Medulla oblongata (tissue), 1 donor: Measurements from ENCODE around the gene CHST3.
"Not testable (repeated sequence)": the region's sequence is repeated elsewhere in the genome, so short reads cannot be mapped to it uniquely, and the experiment has no call there.

Experiments used
- DNase-seq: peaks from one replicate; pipeline ENCODE4 v3.0.0-alpha.2; 2015; ENCODE audit errors: extremely low spot score

The CHST3 gene

GRCh38 chr10:71973777-71974488 is 9.7 kb downstream of the CHST3 start:
- peak; percentile 6 for DNase-seq

- DNase-seq, result no peak
Observed at GRCh38 chr10:71974489-71975021, 10.4 kb downstream of the CHST3 start.

GRCh38 chr10:71975087-71975870 is 11.1 kb downstream of the CHST3 start:
- DNase-seq, result no peak

GRCh38 chr10:71975871-71976725 is 11.9 kb downstream of the CHST3 start:
- peak; percentile 86 for DNase-seq

GRCh38 chr10:71977614-71977903 is 13.4 kb downstream of the CHST3 start:
- not testable (repeated sequence) for DNase-seq

GRCh38 chr10:71978476-71978875 is 14.3 kb downstream of the CHST3 start:
- DNase-seq, result peak; percentile 77

GRCh38 chr10:71978988-71979691 is 14.9 kb downstream of the CHST3 start:
- DNase-seq, result no peak

- DNase-seq, result no peak
Observed at GRCh38 chr10:71979692-71980062, 15.5 kb downstream of the CHST3 start.

- DNase-seq, result no peak
Observed at GRCh38 chr10:71980181-71981014, 16.2 kb downstream of the CHST3 start.

GRCh38 chr10:71981015-71981875 is 17.1 kb downstream of the CHST3 start:
- peak; percentile 97 for DNase-seq

GRCh38 chr10:71981876-71982230 is 17.7 kb downstream of the CHST3 start:
- DNase-seq, result no peak

GRCh38 chr10:71982269-71983178 is 18.3 kb downstream of the CHST3 start:
- no peak for DNase-seq

- DNase-seq, result no peak
Observed at GRCh38 chr10:71984126-71984808, 20.1 kb downstream of the CHST3 start.

GRCh38 chr10:71984809-71985388 is 20.7 kb downstream of the CHST3 start:
- DNase-seq, result no peak

GRCh38 chr10:71985542-71986250 is 21.5 kb downstream of the CHST3 start:
- DNase-seq, result no peak

- DNase-seq, result not testable (repeated sequence)
Observed at GRCh38 chr10:71988895-71989294, 24.7 kb downstream of the CHST3 start.
